Right lobe of liver (tissue), 6 donors: ENCODE results near the gene RNF8. TPM values are rescaled to one million over a fixed set of nuclear protein-coding genes. Genes with fewer than 3 reads are reported as not detected.

Experiments
- ATAC-seq, 4 donors: fragments of 200-7000 bp; cut with Tn5 transposase; one replicate each; pipeline ENCODE4 v1.9.1; 2020; ENCODE audit warnings: mild to moderate bottlenecking in 4 of 4, moderate library complexity in 4 of 4
- DNase-seq, 3 donors: peaks; one replicate each; pipeline ENCODE4 v3.0.0-alpha.2; 2020
- H3K27ac ChIP-seq, 3 donors: fragments of 200-600 bp; one replicate each; pipeline ENCODE4 v1.8.0; 2022
- H3K27me3 ChIP-seq, 2 donors: fragments of 200-600 bp; one replicate each; pipeline ENCODE4 v1.8.0; 2022
- H3K36me3 ChIP-seq, 4 donors: fragments of 200-600 bp; sonication (generic) in 1 of 4; one replicate each; pipeline versions ENCODE4 v1.5.1 to v1.8.0; 2017 to 2022; ENCODE audit warnings: control low read depth in 1 of 4
- H3K4me1 ChIP-seq, 4 donors: fragments of 200-600 bp; sonication (generic) in 1 of 4; one replicate each; pipeline versions ENCODE4 v1.5.1 to v1.8.0; 2017 to 2022; ENCODE audit warnings: control low read depth in 1 of 4
- H3K4me3 ChIP-seq, 3 donors: fragments of 200-600 bp; one replicate each; pipeline ENCODE4 v1.8.0; 2022
- H3K9me3 ChIP-seq, 4 donors: fragments of 200-600 bp; sonication (generic) in 1 of 4; one replicate each; pipeline versions ENCODE4 v1.5.1 to v1.8.0; 2017 to 2022; ENCODE audit warnings: control low read depth in 1 of 4
- POLR2A ChIP-seq: fragments of 450-650 bp; IDR thresholded peaks from one replicate; pipeline ENCODE4 v1.6.1; 2017; ENCODE audit warnings: antibody characterized with exemption, mild to moderate bottlenecking
- WGBS: methylation state at CpG from one replicate; pipeline ENCODE4 v1.1.6; 2018; ENCODE audit warnings: low coverage, low lambda C conversion rate; ENCODE audit not compliant: insufficient coverage; ENCODE audit errors: missing lambda C conversion rate; 5-methylcytosine and 5-hydroxymethylcytosine counted together
- intact Hi-C, 2 donors: fragments of 100-400 bp; cut with DNase I; formaldehyde crosslinking; loops; one replicate each; pipeline versions ENCODE4 v1.11.2 to v1.14.1; 2022
- total RNA-seq, 6 experiments: library from RNA; depleted of rRNA in 2 of 6; stranded (reverse); fragments of >200 nt in 2 of 6; fragmentation: NEBNext Ultra II Directional in 3 of 6; extraction: Animal tissue kit (Norgen Biotek cat#: 25700) in 3 of 6; gene quantifications; one replicate each; pipeline versions ENCODE4 v1.1.0 to v1.2.4, GENCODE V29; 2016 to 2023
- TF ChIP-seq, protein P1 (sequence below), 4 donors: fragments of 200-600 bp in 3 of 4; fragments of 450-650 bp in 1 of 4; IDR thresholded peaks; one replicate each; pipeline versions ENCODE4 v1.5.1 to v1.8.0; 2016 to 2022; ENCODE audit warnings: antibody characterized with exemption in 4 of 4, mild to moderate bottlenecking in 2 of 4
- donor health status: DM: no; HTN: yes; CAD: no.
- donor health status: DM: no; HTN: no; CAD: no.
- donor health status: DM: no; HTN: no; CAD: no.
- donor health status: DM: no; HTN: yes; CAD: no.
- donor health status: DM: no; HTN: yes; CAD: no.

The RNF8 gene
- total RNA-seq, 6 experiments from 2014 or later, result 4.3 to 7.1 (median 6.1) TPM

- no peaks in the 10 kb centered on the region for H3K27me3 ChIP-seq
- WGBS, result 73% methylated on average over 2 of the region's 2 CpGs
- DNase-seq (no peak), ATAC-seq (no peak)
- TF ChIP-seq, protein P1, sequence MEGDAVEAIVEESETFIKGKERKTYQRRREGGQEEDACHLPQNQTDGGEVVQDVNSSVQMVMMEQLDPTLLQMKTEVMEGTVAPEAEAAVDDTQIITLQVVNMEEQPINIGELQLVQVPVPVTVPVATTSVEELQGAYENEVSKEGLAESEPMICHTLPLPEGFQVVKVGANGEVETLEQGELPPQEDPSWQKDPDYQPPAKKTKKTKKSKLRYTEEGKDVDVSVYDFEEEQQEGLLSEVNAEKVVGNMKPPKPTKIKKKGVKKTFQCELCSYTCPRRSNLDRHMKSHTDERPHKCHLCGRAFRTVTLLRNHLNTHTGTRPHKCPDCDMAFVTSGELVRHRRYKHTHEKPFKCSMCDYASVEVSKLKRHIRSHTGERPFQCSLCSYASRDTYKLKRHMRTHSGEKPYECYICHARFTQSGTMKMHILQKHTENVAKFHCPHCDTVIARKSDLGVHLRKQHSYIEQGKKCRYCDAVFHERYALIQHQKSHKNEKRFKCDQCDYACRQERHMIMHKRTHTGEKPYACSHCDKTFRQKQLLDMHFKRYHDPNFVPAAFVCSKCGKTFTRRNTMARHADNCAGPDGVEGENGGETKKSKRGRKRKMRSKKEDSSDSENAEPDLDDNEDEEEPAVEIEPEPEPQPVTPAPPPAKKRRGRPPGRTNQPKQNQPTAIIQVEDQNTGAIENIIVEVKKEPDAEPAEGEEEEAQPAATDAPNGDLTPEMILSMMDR (IDR thresholded peaks at IDR 0.05), result no peak
- TF ChIP-seq POLR2A, result no peak
- H3K4me3 ChIP-seq, result no peak overlapping the region
- intact Hi-C loops, result no loop called here
- no peaks in the 10 kb centered on the region for H3K4me1 ChIP-seq
- no peak overlapping the region for H3K27ac ChIP-seq
- no peaks in the 10 kb centered on the region for H3K9me3 ChIP-seq
- H3K36me3 ChIP-seq, result peaks cover 0 to 19% (median 8%) of the 10 kb centered on the region in 4 donors
Observed at GRCh38 chr6:37311741-37312473, 41.9 kb upstream of the RNF8 start.

DNA sequence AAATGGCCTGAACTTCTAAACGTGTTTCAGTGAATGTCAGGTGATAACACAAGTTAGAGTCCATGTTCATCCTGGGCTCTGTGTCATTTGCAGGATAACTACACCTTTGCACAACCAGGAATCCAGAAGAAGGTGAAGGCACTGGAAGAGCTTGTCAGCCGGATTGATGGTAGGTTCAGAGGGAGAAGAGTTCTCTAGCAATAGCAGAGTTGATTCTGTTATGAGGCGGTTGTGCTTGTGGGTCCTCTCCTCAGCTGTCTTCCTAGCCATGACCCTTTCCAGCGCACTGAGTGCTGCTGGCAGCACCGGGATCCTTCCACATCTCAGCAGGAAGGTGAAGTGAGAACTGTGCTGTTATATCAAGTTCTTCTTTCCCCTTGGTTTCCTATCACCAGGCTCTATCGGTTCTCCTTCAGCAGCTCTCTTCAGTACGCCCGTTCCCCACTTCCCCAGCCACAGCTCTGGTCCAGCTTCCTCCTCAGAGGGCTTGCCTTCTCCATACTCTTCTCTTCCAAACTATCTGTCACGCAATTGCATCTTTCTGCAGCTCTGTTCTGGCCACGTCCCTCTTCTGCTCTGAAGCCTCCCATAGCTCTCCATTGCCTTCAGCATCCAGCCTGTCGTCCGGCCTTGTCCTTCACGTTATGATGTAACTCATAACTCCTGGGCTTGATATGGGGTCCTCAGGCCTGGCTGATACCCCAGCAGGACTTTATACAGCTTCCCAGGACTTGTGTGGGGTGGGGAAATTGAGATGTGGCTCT is 39.9 kb upstream of the RNF8 start:
- Histone ChIP-seq H3K4me3 (no peak overlapping the region), H3K4me1 (no peaks in the 10 kb centered on the region), H3K27me3 (no peaks in the 10 kb centered on the region), H3K27ac (no peak overlapping the region), H3K9me3 (no peaks in the 10 kb centered on the region), H3K36me3 (peaks cover 0 to 38% (median 15%) of the 10 kb centered on the region in 4 donors)
- WGBS, result 85% methylated on average over 7 of the region's 13 CpGs
- DNase-seq (no peak), ATAC-seq (peak in 1 of 4 donors; percentile 35)
- intact Hi-C loops, result no loop called here
- TF ChIP-seq POLR2A, result no peak
- TF ChIP-seq, protein P1 (IDR thresholded peaks at IDR 0.05), result no peak

- intact Hi-C loops, result no loop called here
- Histone ChIP-seq H3K36me3 (peaks cover 0 to 44% (median 15%) of the 10 kb centered on the region in 4 donors), H3K4me1 (no peaks in the 10 kb centered on the region), H3K27me3 (no peaks in the 10 kb centered on the region), H3K4me3 (no peak overlapping the region), H3K27ac (no peak overlapping the region), H3K9me3 (no peaks in the 10 kb centered on the region)
- TF ChIP-seq, protein P1 (IDR thresholded peaks at IDR 0.05), result peak; percentile 35 to 68 (median 66)
- TF ChIP-seq POLR2A, result no peak
- ATAC-seq, result peak; percentile 77 to 84 (median 82)
- 36% methylated on average over 5 of the region's 6 CpGs for WGBS
- peak in 2 of 3 donors; percentile 49 to 52 for DNase-seq
Observed at GRCh38 chr6:37314487-37315156, 39.2 kb upstream of the RNF8 start.

DNA sequence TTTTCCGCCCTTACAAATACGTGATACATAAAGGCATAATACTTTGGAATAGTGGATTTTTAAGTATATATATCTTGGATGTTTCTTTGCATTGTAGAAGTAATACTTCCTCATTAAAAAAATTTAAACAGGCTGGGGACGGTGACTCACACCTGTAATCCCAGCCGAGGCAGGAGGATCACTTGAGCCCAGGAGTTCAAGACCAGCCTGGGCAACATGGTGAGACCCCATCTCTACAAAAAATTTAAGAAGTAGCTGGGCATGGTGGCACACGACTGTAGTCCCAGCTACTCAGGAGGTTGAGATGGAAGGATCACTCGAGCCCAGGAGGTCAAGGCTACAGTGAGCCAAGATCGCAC is 38.6 kb upstream of the RNF8 start:
- TF ChIP-seq, protein P1 (IDR thresholded peaks at IDR 0.05), result no peak
- intact Hi-C loops, result no loop called here
- H3K27me3 ChIP-seq, result no peaks in the 10 kb centered on the region
- WGBS, result 74% methylated on average over 6 of the region's 7 CpGs
- peaks cover 0 to 44% (median 15%) of the 10 kb centered on the region in 4 donors for H3K36me3 ChIP-seq
- no peak overlapping the region for H3K27ac ChIP-seq
- no peaks in the 10 kb centered on the region for H3K4me1 ChIP-seq
- no peak for DNase-seq
- no peak overlapping the region for H3K4me3 ChIP-seq
- ATAC-seq, result no peak
- no peaks in the 10 kb centered on the region for H3K9me3 ChIP-seq
